Frontal cortex (tissue), 4 donors: ENCODE measurements around the gene CLIC2. TPM values are rescaled to one million over a fixed set of nuclear protein-coding genes. Genes with fewer than 3 reads are reported as not detected.
"Not testable (repeated sequence)": the region's sequence is repeated elsewhere in the genome, so short reads cannot be mapped to it uniquely, and the experiment has no call there.

Experiments used
- DNase-seq, 2 donors: peaks; one replicate each; pipeline ENCODE4 v3.0.0; 2012; ENCODE audit warnings: low spot score in 2 of 2
- FAIRE-seq: peaks from 2 replicates; lab custom pipeline; 2012; peaks lifted over from hg19 to GRCh38; lab: Jason Lieb, UNC
- total RNA-seq: library from RNA; depleted of rRNA; stranded (reverse); fragments of >200 nt; gene quantifications from one replicate; pipeline ENCODE4 v1.2.3, GENCODE V29; 2014
- donor health status: control.
- donor health status: control.
- donor health status: control.

CLIC2 gene
- total RNA-seq: 4.9 TPM

- no peak for FAIRE-seq
Observed at GRCh38 chrX:155334486-155335336, at the start of gene CLIC2. CLIC2 (minus strand) TSS chrX:155334614; CDS start chrX:155334427, 187 bp downstream.

GRCh38 chrX:155382529-155382967 is 48.1 kb upstream of the CLIC2 start:
- FAIRE-seq, DNase-seq: not testable (repeated sequence)

More at GRCh38 chrX:155334486-155335336, at the start of gene CLIC2:
- no peak for DNase-seq

GRCh38 chrX:155381843-155382528 is 47.6 kb upstream of the CLIC2 start, which contains the start of gene F8A2:
F8A2 (plus strand) TSS chrX:155382095; CDS start chrX:155382115, 20 bp downstream.
- not testable (repeated sequence) for FAIRE-seq

GRCh38 chrX:155379802-155380201 is 45.4 kb upstream of the CLIC2 start:
- not testable (repeated sequence) for FAIRE-seq, DNase-seq

More at GRCh38 chrX:155381843-155382528, 47.6 kb upstream of the CLIC2 start, which contains the start of gene F8A2:
- not testable (repeated sequence) for DNase-seq

- DNase-seq, FAIRE-seq: not testable (repeated sequence)
Observed at GRCh38 chrX:155373777-155374458, 39.5 kb upstream of the CLIC2 start.

- not testable (repeated sequence) for DNase-seq, FAIRE-seq
Observed at GRCh38 chrX:155363712-155364111, 29.3 kb upstream of the CLIC2 start.

GRCh38 chrX:155349448-155349847 is 15.0 kb upstream of the CLIC2 start:
- FAIRE-seq, DNase-seq: not testable (repeated sequence)

GRCh38 chrX:155345689-155346088 is 11.3 kb upstream of the CLIC2 start:
- FAIRE-seq, DNase-seq: not testable (repeated sequence)

GRCh38 chrX:155335337-155335712 is 911 bp upstream of the CLIC2 start:
- not testable (repeated sequence) for FAIRE-seq, DNase-seq

GRCh38 chrX:155333544-155334100 is 792 bp downstream of the CLIC2 start:
- DNase-seq: no peak
- no peak for FAIRE-seq

GRCh38 chrX:155330992-155331391 is 3.4 kb downstream of the CLIC2 start:
- no peak for DNase-seq
- FAIRE-seq: no peak

GRCh38 chrX:155329293-155329692 is 5.1 kb downstream of the CLIC2 start:
- no peak for FAIRE-seq

GRCh38 chrX:155326610-155327009 is 7.8 kb downstream of the CLIC2 start:
- FAIRE-seq (no peak), DNase-seq (no peak)

More at GRCh38 chrX:155329293-155329692, 5.1 kb downstream of the CLIC2 start:
- no peak for DNase-seq

- DNase-seq (no peak), FAIRE-seq (no peak)
Observed at GRCh38 chrX:155314260-155314659, 20.2 kb downstream of the CLIC2 start.

GRCh38 chrX:155313766-155314165 is 20.6 kb downstream of the CLIC2 start:
- DNase-seq: no peak
- no peak for FAIRE-seq

GRCh38 chrX:155293771-155294170 is 40.6 kb downstream of the CLIC2 start:
- no peak for DNase-seq
- FAIRE-seq: no peak

GRCh38 chrX:155279873-155280272 is 54.5 kb downstream of the CLIC2 start:
- FAIRE-seq (no peak), DNase-seq (no peak)

- no peak for DNase-seq
- FAIRE-seq: no peak
Observed at GRCh38 chrX:155270969-155271368, 63.4 kb downstream of the CLIC2 start.

GRCh38 chrX:155267995-155268394 is 66.4 kb downstream of the CLIC2 start:
- FAIRE-seq: not testable (repeated sequence)

GRCh38 chrX:155266439-155266838 is 68.0 kb downstream of the CLIC2 start:
- FAIRE-seq: no peak
- DNase-seq: no peak

More at GRCh38 chrX:155267995-155268394, 66.4 kb downstream of the CLIC2 start:
- not testable (repeated sequence) for DNase-seq
